Endothelial cell of umbilical vein (primary cell): ENCODE measurements around the gene THSD4. TPM values are rescaled to one million over a fixed set of nuclear protein-coding genes. Genes with fewer than 3 reads are reported as not detected.

Experiments used
- BruUV-seq: library from RNA; stranded (reverse); fragments of 400-500 nt; replicated peaks from 2 replicates; lab custom pipeline; 2021; lab: Mats Ljungman, UMichigan
- CTCF ChIA-PET: fragments of 300-600, 350-600 bp; sonication (Branson Sonifier 250); formaldehyde crosslinking; loops from one replicate; lab custom pipeline; 2021; ENCODE audit warnings: antibody characterized with exemption, inconsistent platforms; lab: Charles Lee
- POLR2A ChIA-PET: fragments of 300-600, 350-600 bp; sonication (Branson Sonifier 250); formaldehyde crosslinking; loops from one replicate; lab custom pipeline; 2021; ENCODE audit warnings: antibody characterized with exemption, inconsistent platforms; lab: Charles Lee
- DNase-seq: peaks from one replicate; pipeline ENCODE4 v3.0.0-alpha.2; 2011; ENCODE audit warnings: low read depth, low spot score
- FAIRE-seq: peaks from 2 replicates; lab custom pipeline; 2011; peaks lifted over from hg19 to GRCh38; lab: Jason Lieb, UNC
- H2AFZ ChIP-seq: 2 replicates; pipeline ENCODE4 v1.6.0; 2012; ENCODE audit warnings: low read depth, low read length, control low read depth, inconsistent platforms
- H3K27ac ChIP-seq: 2 replicates; pipeline ENCODE4 v1.5.1; 2011; ENCODE audit warnings: low read depth, mild to moderate bottlenecking, control low read depth, low read length, moderate library complexity; ENCODE audit not compliant: insufficient read depth
- H3K27me3 ChIP-seq, 2 experiments: 2 replicates each; pipeline versions ENCODE4 v1.6.0 to v1.6.1; 2011; ENCODE audit warnings: low read length in 2 of 2, mixed read lengths in 1 of 2; ENCODE audit not compliant: control insufficient read depth in 2 of 2, insufficient read depth in 2 of 2
- H3K36me3 ChIP-seq, 2 experiments: 2 replicates in 1 of 2; 3 replicates in 1 of 2; pipeline ENCODE4 v1.5.1; 2011; ENCODE audit warnings: low read length in 2 of 2, mild to moderate bottlenecking in 1 of 2, moderate library complexity in 1 of 2; ENCODE audit not compliant: control insufficient read depth in 2 of 2, insufficient read depth in 2 of 2; ENCODE audit errors: extremely low read depth in 1 of 2
- H3K4me1 ChIP-seq: 3 replicates; pipeline ENCODE4 v1.5.1; 2011; ENCODE audit warnings: mild to moderate bottlenecking, low read length; ENCODE audit not compliant: control insufficient read depth, insufficient read depth; ENCODE audit errors: extremely low read depth
- H3K4me2 ChIP-seq: 2 replicates; pipeline ENCODE4 v1.6.1; 2011; ENCODE audit warnings: low read length, control low read depth, mixed read lengths; ENCODE audit not compliant: insufficient read depth
- H3K4me3 ChIP-seq, 3 experiments: fragments of 200-600 bp in 1 of 3; sonication (generic), shearing (Covaris generic) in 1 of 3; replicated peaks in 1 of 3; 2 replicates each; pipeline ENCODE4 v1.5.1; 2011 to 2016; ENCODE audit warnings: control low read depth in 3 of 3, low read length in 3 of 3, mild to moderate bottlenecking in 2 of 3, inconsistent platforms in 1 of 3, low read depth in 1 of 3, moderate library complexity in 1 of 3; ENCODE audit not compliant: insufficient read depth in 1 of 3
- H3K79me2 ChIP-seq: 2 replicates; pipeline ENCODE4 v1.6.0; 2012; ENCODE audit warnings: low read length, inconsistent platforms; ENCODE audit not compliant: control insufficient read depth, insufficient read depth
- H3K9ac ChIP-seq: replicated peaks from 2 replicates; pipeline ENCODE3; 2011; ENCODE audit warnings: low read length, control low read depth; ENCODE audit not compliant: insufficient read depth; ENCODE audit errors: extremely low read depth
- H3K9me1 ChIP-seq: replicated peaks from 3 replicates; pipeline ENCODE4 v1.6.0; 2011; ENCODE audit warnings: mild to moderate bottlenecking, low read length; ENCODE audit not compliant: control insufficient read depth, insufficient read depth; ENCODE audit errors: extremely low read depth
- H3K9me3 ChIP-seq: replicated peaks from 2 replicates; pipeline ENCODE4 v1.5.1; 2012; ENCODE audit warnings: low read length, inconsistent platforms; ENCODE audit not compliant: control insufficient read depth, insufficient read depth
- H4K20me1 ChIP-seq: replicated peaks from 2 replicates; pipeline ENCODE3; 2011; ENCODE audit warnings: mild to moderate bottlenecking, low read length; ENCODE audit not compliant: control insufficient read depth, insufficient read depth; ENCODE audit errors: extremely low read depth
- EZH2 ChIP-seq: IDR thresholded peaks from 2 replicates; pipeline ENCODE4 v1.6.1; 2012; ENCODE audit warnings: borderline replicate concordance, low read depth, mild to moderate bottlenecking, moderate library complexity, low read length, inconsistent platforms; ENCODE audit not compliant: severe bottlenecking
- FOS ChIP-seq: IDR thresholded peaks from 2 replicates; pipeline ENCODE4 v1.6.1; 2011; ENCODE audit warnings: mild to moderate bottlenecking, low read length, moderate library complexity, borderline replicate concordance; ENCODE audit not compliant: insufficient read depth
- GATA2 ChIP-seq: IDR thresholded peaks from 2 replicates; pipeline ENCODE4 v1.7.0; 2011; ENCODE audit warnings: low read depth, mild to moderate bottlenecking, moderate library complexity, mixed read lengths, low read length; ENCODE audit not compliant: insufficient read length, insufficient read depth
- JUN ChIP-seq: IDR thresholded peaks from 2 replicates; pipeline ENCODE4 v1.6.1; 2011; ENCODE audit warnings: borderline replicate concordance, low read depth; ENCODE audit not compliant: insufficient read length, insufficient read depth
- MYC ChIP-seq: IDR thresholded peaks from one replicate; pipeline ENCODE4 v1.6.1; 2011; ENCODE audit warnings: mild to moderate bottlenecking, low read depth, low read length
- POLR2A ChIP-seq: IDR thresholded peaks from 2 replicates; pipeline ENCODE4 v1.6.1; 2012; ENCODE audit warnings: low read depth, mild to moderate bottlenecking, control low read depth, low read length
- POLR2AphosphoS5 ChIP-seq: IDR thresholded peaks from 2 replicates; pipeline ENCODE4 v1.6.1; 2012; ENCODE audit warnings: low read depth, mild to moderate bottlenecking, control low read depth, low read length, moderate library complexity; ENCODE audit not compliant: insufficient read depth
- dilution Hi-C: fragments of 300-500 bp; cut with MboI; formaldehyde crosslinking; loops from one replicate; pipeline ENCODE4 v1.15.0; 2019; ENCODE audit warnings: low sequenced_read_pairs; ENCODE audit not compliant: extremely low pct_ligation_motif_present
- intact Hi-C: fragments of 100-400 bp; cut with micrococcal nuclease; formaldehyde crosslinking; loops from one replicate; pipeline ENCODE4 v1.10.0; 2022
- polyA plus RNA-seq, 4 experiments: library from polyadenylated mRNA; depleted of rRNA in 3 of 4; stranded (reverse) in 3 of 4; unstranded in 1 of 4; fragments of >200 nt; gene quantifications; 2 replicates each; pipeline versions ENCODE4 v1.2.1 to v1.2.3, GENCODE V29; 2011 to 2012; ENCODE audit warnings: missing spikeins in 1 of 4
- total RNA-seq: library from RNA; stranded (reverse); gene quantifications from 2 replicates; pipeline ENCODE4 v1.2.3, GENCODE V29; 2021
- TF ChIP-seq, protein P1 (sequence below): IDR thresholded peaks from 2 replicates; pipeline ENCODE4 v1.6.1; 2011; ENCODE audit not compliant: insufficient read depth, insufficient read length
- TF ChIP-seq, protein P2 (sequence below), 2 donors: IDR thresholded peaks; 1 replicate in 1 of 2; 2 replicates in 1 of 2; pipeline ENCODE4 v1.5.1; 2011; ENCODE audit warnings: low read length in 2 of 2, mild to moderate bottlenecking in 2 of 2, moderate library complexity in 2 of 2, control low read depth in 1 of 2, inconsistent platforms in 1 of 2, low read depth in 1 of 2; ENCODE audit not compliant: insufficient read depth in 1 of 2; ENCODE audit errors: extremely low read depth in 1 of 2

The THSD4 gene
- total and polyA plus RNA-seq, 2 donors (not counting 3 experiments of a cell fraction or from before 2014, with no cell fraction given): 9.9 to 25.4 TPM

DNA sequence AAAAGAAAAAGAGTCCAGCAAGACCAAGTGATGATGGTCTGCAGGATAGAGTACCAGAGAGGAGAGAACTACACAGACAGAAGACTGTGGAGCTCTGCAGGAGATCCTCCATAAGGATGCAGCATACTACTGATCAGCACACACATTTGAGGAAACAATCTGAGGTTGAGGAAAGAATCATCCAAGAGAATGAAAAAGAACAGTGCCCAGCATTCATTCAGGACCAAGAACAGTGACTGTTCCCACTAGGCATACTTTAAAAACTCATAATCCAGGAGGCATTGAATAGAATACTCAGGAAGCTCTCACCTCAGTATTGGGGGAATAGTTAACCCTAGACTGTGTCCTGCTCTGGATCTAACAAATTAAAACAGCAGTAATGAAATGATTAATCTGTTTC, 54.9 kb downstream of the THSD4 start:
- BruUV-seq: no TSS peak
- DNase-seq (no peak), FAIRE-seq (no peak)
- no peak overlapping the region for H3K4me2 ChIP-seq
- no peaks in the 10 kb centered on the region for H3K9me3 ChIP-seq
- intact Hi-C loops: no loop called here
- H3K9ac ChIP-seq: no peak overlapping the region
- H3K36me3 ChIP-seq: no peaks in the 10 kb centered on the region
- no peaks in the 10 kb centered on the region for H3K4me1 ChIP-seq
- ChIA-PET CTCF (no interaction called here), POLR2A (no interaction called here)
- H3K27me3 ChIP-seq: no peaks in the 10 kb centered on the region
- H4K20me1 ChIP-seq: no peaks in the 10 kb centered on the region
- no peak for TF ChIP-seq POLR2AphosphoS5
- TF ChIP-seq, protein P1, sequence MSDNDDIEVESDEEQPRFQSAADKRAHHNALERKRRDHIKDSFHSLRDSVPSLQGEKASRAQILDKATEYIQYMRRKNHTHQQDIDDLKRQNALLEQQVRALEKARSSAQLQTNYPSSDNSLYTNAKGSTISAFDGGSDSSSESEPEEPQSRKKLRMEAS: no peak
- TF ChIP-seq GATA2: no peak
- TF ChIP-seq MYC: no peak
- no peak for TF ChIP-seq EZH2
- no peak for TF ChIP-seq JUN
- TF ChIP-seq, protein P2, sequence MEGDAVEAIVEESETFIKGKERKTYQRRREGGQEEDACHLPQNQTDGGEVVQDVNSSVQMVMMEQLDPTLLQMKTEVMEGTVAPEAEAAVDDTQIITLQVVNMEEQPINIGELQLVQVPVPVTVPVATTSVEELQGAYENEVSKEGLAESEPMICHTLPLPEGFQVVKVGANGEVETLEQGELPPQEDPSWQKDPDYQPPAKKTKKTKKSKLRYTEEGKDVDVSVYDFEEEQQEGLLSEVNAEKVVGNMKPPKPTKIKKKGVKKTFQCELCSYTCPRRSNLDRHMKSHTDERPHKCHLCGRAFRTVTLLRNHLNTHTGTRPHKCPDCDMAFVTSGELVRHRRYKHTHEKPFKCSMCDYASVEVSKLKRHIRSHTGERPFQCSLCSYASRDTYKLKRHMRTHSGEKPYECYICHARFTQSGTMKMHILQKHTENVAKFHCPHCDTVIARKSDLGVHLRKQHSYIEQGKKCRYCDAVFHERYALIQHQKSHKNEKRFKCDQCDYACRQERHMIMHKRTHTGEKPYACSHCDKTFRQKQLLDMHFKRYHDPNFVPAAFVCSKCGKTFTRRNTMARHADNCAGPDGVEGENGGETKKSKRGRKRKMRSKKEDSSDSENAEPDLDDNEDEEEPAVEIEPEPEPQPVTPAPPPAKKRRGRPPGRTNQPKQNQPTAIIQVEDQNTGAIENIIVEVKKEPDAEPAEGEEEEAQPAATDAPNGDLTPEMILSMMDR (IDR thresholded peaks at IDR 0.05; ENCODE audit: extremely low read depth in 1 of 2, insufficient read depth in 1 of 2, low read depth in 1 of 2, low read length in 2 of 2): no peak
- no peak for TF ChIP-seq POLR2A
- TF ChIP-seq FOS: no peak
- H2AFZ ChIP-seq: no peak overlapping the region
- H3K9me1 ChIP-seq: no peaks in the 10 kb centered on the region
- H3K27ac ChIP-seq: no peak overlapping the region
- H3K79me2 ChIP-seq: no peaks in the 10 kb centered on the region
- dilution Hi-C loops: no loop called here
- no peak overlapping the region for H3K4me3 ChIP-seq
